ENCODE results near the gene PCSK7.
"Not testable (repeated sequence)": the region's sequence is repeated elsewhere in the genome, so short reads cannot be mapped to it uniquely, and the experiment has no call there.

Gene PCSK7

GRCh38 chr11:117214404-117215110, 17.3 kb downstream of the PCSK7 start:
- no peak for DNase-seq (ENCODE audit: low read depth)

GRCh38 chr11:117212697-117213355, 19.0 kb downstream of the PCSK7 start:
- DNase-seq (ENCODE audit: low read depth) = no peak

- DNase-seq (ENCODE audit: low read depth) = no peak
These were observed 21.3 kb downstream of the PCSK7 start for GRCh38 chr11:117210620-117211019.

GRCh38 chr11:117209351-117210125, 22.3 kb downstream of the PCSK7 start:
- not testable (repeated sequence) for DNase-seq (ENCODE audit: low read depth)

- not testable (repeated sequence) for DNase-seq (ENCODE audit: low read depth)
These were observed 23.2 kb downstream of the PCSK7 start for GRCh38 chr11:117208710-117209109.

- DNase-seq (ENCODE audit: low read depth) = not testable (repeated sequence)
These were observed 24.4 kb downstream of the PCSK7 start for GRCh38 chr11:117207481-117207880.

- not testable (repeated sequence) for DNase-seq (ENCODE audit: low read depth)
These were observed 25.0 kb downstream of the PCSK7 start for GRCh38 chr11:117206859-117207258.

GRCh38 chr11:117206111-117206510, 25.8 kb downstream of the PCSK7 start:
- not testable (repeated sequence) for DNase-seq (ENCODE audit: low read depth)

GRCh38 chr11:117205211-117205818, 26.6 kb downstream of the PCSK7 start:
- DNase-seq (ENCODE audit: low read depth) = no peak

GRCh38 chr11:117204283-117205080, 27.4 kb downstream of the PCSK7 start:
- DNase-seq (ENCODE audit: low read depth) = no peak

GRCh38 chr11:117203069-117203407, 28.8 kb downstream of the PCSK7 start:
- DNase-seq (ENCODE audit: low read depth) = no peak

- DNase-seq (ENCODE audit: low read depth) = no peak
These were observed 29.3 kb downstream of the PCSK7 start for GRCh38 chr11:117202386-117203068.

- DNase-seq (ENCODE audit: low read depth) = no peak
These were observed 30.1 kb downstream of the PCSK7 start for GRCh38 chr11:117201658-117202305.

GRCh38 chr11:117200813-117201657, 30.8 kb downstream of the PCSK7 start:
- DNase-seq (ENCODE audit: low read depth) = no peak

GRCh38 chr11:117199916-117200812, 31.7 kb downstream of the PCSK7 start:
- no peak for DNase-seq (ENCODE audit: low read depth)

- DNase-seq (ENCODE audit: low read depth) = no peak
These were observed 32.6 kb downstream of the PCSK7 start, which contains the start of gene TAGLN for GRCh38 chr11:117199053-117199915. TAGLN (plus strand) TSS chr11:117199370; CDS start chr11:117203014, 3,644 bp downstream.

- DNase-seq (ENCODE audit: low read depth) = no peak
These were observed 33.3 kb downstream of the PCSK7 start for GRCh38 chr11:117198613-117199012.
